H1 (cell line): ENCODE results near the gene SLC2A10. TPM values are rescaled to one million over a fixed set of nuclear protein-coding genes. Genes with fewer than 3 reads are reported as not detected.

Source experiments
- CTCF ChIA-PET: fragments of 300-600 bp; sonication (Branson Sonifier 250); formaldehyde crosslinking; loops from one replicate; lab custom pipeline; 2021; ENCODE audit not compliant: partially characterized antibody; lab: Charles Lee
- POLR2A ChIA-PET: fragments of 300-600 bp; sonication (Branson Sonifier 250); formaldehyde crosslinking; loops from one replicate; lab custom pipeline; 2021; ENCODE audit warnings: inconsistent platforms; ENCODE audit not compliant: partially characterized antibody; lab: Charles Lee
- DNase-seq, 2 experiments: peaks; one replicate each; pipeline versions ENCODE4 v3.0.0 to v3.0.0-alpha.2; 2010 to 2022; ENCODE audit warnings: low spot score in 2 of 2, low read depth in 1 of 2, mixed read lengths in 1 of 2
- FAIRE-seq: peaks from 2 replicates; lab custom pipeline; 2011; peaks lifted over from hg19 to GRCh38; lab: Jason Lieb, UNC
- H2AFZ ChIP-seq: 2 replicates; pipeline ENCODE4 v1.8.1; 2012; ENCODE audit warnings: low read length, inconsistent platforms
- H2AK5ac ChIP-seq: 2 replicates; pipeline ENCODE4 v1.6.1; 2013; ENCODE audit warnings: low read depth, low read length
- H2BK120ac ChIP-seq: replicated peaks from 2 replicates; pipeline ENCODE3; 2013; ENCODE audit warnings: low read depth, low read length, inconsistent platforms
- H2BK12ac ChIP-seq: 2 replicates; pipeline ENCODE4 v1.6.1; 2013; ENCODE audit warnings: low read depth, low read length
- H2BK15ac ChIP-seq: 2 replicates; pipeline ENCODE4 v1.6.1; 2013; ENCODE audit warnings: low read length
- H2BK20ac ChIP-seq: 2 replicates; pipeline ENCODE4 v1.6.1; 2013; ENCODE audit warnings: low read length
- H2BK5ac ChIP-seq: 2 replicates; pipeline ENCODE4 v1.6.1; 2013; ENCODE audit warnings: low read depth, low read length
- H3K14ac ChIP-seq: 2 replicates; pipeline ENCODE4 v1.6.1; 2013; ENCODE audit warnings: inconsistent platforms; ENCODE audit not compliant: insufficient read length
- H3K18ac ChIP-seq: 2 replicates; pipeline ENCODE4 v1.6.1; 2013; ENCODE audit warnings: low read length; ENCODE audit errors: extremely low read depth
- H3K23ac ChIP-seq: 2 replicates; pipeline ENCODE4 v1.6.1; 2013; ENCODE audit warnings: inconsistent platforms; ENCODE audit not compliant: insufficient read length
- H3K23me2 ChIP-seq: 2 replicates; pipeline ENCODE4 v1.6.1; 2013; ENCODE audit warnings: low read depth, low read length
- H3K27ac ChIP-seq: 2 replicates; pipeline ENCODE4 v1.6.1; 2011; ENCODE audit warnings: low read depth, low read length, inconsistent platforms
- H3K27me3 ChIP-seq, 4 experiments: replicated peaks in 1 of 4; 1 replicate in 1 of 4; 2 replicates in 3 of 4; pipeline versions ENCODE4 v1.6.1 to v1.8.1; 2011 to 2013; ENCODE audit warnings: low read length in 3 of 4, mild to moderate bottlenecking in 3 of 4, inconsistent platforms in 2 of 4, mixed read lengths in 2 of 4, moderate library complexity in 1 of 4; ENCODE audit not compliant: control insufficient read depth in 3 of 4, insufficient read depth in 3 of 4; ENCODE audit errors: extremely low read depth in 1 of 4
- H3K36me3 ChIP-seq, 4 experiments: 2 replicates each; pipeline versions ENCODE4 v1.6.1 to v1.8.1; 2011 to 2013; ENCODE audit warnings: mild to moderate bottlenecking in 4 of 4, low read length in 3 of 4, moderate library complexity in 2 of 4, control low read depth in 1 of 4, inconsistent platforms in 1 of 4; ENCODE audit not compliant: insufficient read depth in 4 of 4, control insufficient read depth in 2 of 4
- H3K4ac ChIP-seq: replicated peaks from 2 replicates; pipeline ENCODE3; 2013; ENCODE audit warnings: low read length, low read depth, mixed read lengths, inconsistent platforms; ENCODE audit not compliant: insufficient read length
- H3K4me1 ChIP-seq, 4 experiments: replicated peaks in 1 of 4; 1 replicate in 1 of 4; 2 replicates in 3 of 4; pipeline versions ENCODE4 v1.6.1 to v1.8.1; 2011 to 2013; ENCODE audit warnings: low read length in 3 of 4, inconsistent platforms in 2 of 4, mixed read lengths in 1 of 4; ENCODE audit not compliant: insufficient read depth in 4 of 4, control insufficient read depth in 3 of 4
- H3K4me2 ChIP-seq, 2 experiments: 2 replicates each; pipeline versions ENCODE4 v1.6.1 to v1.8.1; 2011 to 2013; ENCODE audit warnings: low read depth in 2 of 2, low read length in 2 of 2, control low read depth in 1 of 2, inconsistent platforms in 1 of 2, mild to moderate bottlenecking in 1 of 2; ENCODE audit not compliant: insufficient read depth in 1 of 2
- H3K4me3 ChIP-seq, 4 experiments: fragments of 200-600, 300-600 bp in 1 of 4; sonication (generic), shearing (Covaris generic), sonication (Bioruptor Twin) in 1 of 4; 2 replicates each; pipeline versions ENCODE4 v1.5.1 to v1.8.1; 2011 to 2016; ENCODE audit warnings: low read length in 4 of 4, low read depth in 3 of 4, control low read depth in 2 of 4, inconsistent platforms in 2 of 4, mild to moderate bottlenecking in 2 of 4, mixed read lengths in 1 of 4, moderate library complexity in 1 of 4; ENCODE audit not compliant: insufficient read depth in 2 of 4; ENCODE audit errors: extremely low read depth in 1 of 4
- H3K56ac ChIP-seq: replicated peaks from 2 replicates; pipeline ENCODE3; 2013; ENCODE audit warnings: low read depth, mild to moderate bottlenecking, mixed read lengths, low read length, inconsistent platforms; ENCODE audit not compliant: insufficient read length
- H3K79me1 ChIP-seq: 2 replicates; pipeline ENCODE4 v1.6.1; 2013; ENCODE audit warnings: low read depth, low read length, control low read depth
- H3K79me2 ChIP-seq, 2 experiments: 2 replicates each; pipeline versions ENCODE4 v1.6.1 to v1.8.1; 2012 to 2013; ENCODE audit warnings: low read length in 2 of 2, mild to moderate bottlenecking in 2 of 2, inconsistent platforms in 1 of 2; ENCODE audit not compliant: insufficient read depth in 2 of 2, control insufficient read depth in 1 of 2
- H3K9ac ChIP-seq, 4 experiments: replicated peaks in 1 of 4; 1 replicate in 1 of 4; 2 replicates in 3 of 4; pipeline versions ENCODE4 v1.6.1 to v1.8.1; 2011 to 2013; ENCODE audit warnings: low read depth in 3 of 4, low read length in 3 of 4, control low read depth in 2 of 4, mild to moderate bottlenecking in 2 of 4, moderate library complexity in 2 of 4, inconsistent platforms in 1 of 4; ENCODE audit errors: extremely low read depth in 1 of 4
- H3K9me3 ChIP-seq, 2 experiments: 2 replicates each; pipeline versions ENCODE4 v1.6.1 to v1.8.1; 2012 to 2013; ENCODE audit warnings: mild to moderate bottlenecking in 2 of 2, moderate library complexity in 2 of 2, control low read depth in 1 of 2, inconsistent platforms in 1 of 2, low read depth in 1 of 2, low read length in 1 of 2, mixed read lengths in 1 of 2; ENCODE audit not compliant: insufficient read depth in 2 of 2
- H4K20me1 ChIP-seq, 2 experiments: replicated peaks in 1 of 2; 2 replicates each; pipeline versions ENCODE3 to v1.8.1; 2011 to 2013; ENCODE audit warnings: inconsistent platforms in 2 of 2, low read length in 2 of 2, mild to moderate bottlenecking in 1 of 2; ENCODE audit not compliant: insufficient read depth in 2 of 2, control insufficient read depth in 1 of 2
- H4K5ac ChIP-seq: 2 replicates; pipeline ENCODE4 v1.6.1; 2013; ENCODE audit warnings: low read length, low read depth, mixed read lengths, inconsistent platforms; ENCODE audit not compliant: insufficient read length
- H4K8ac ChIP-seq: 2 replicates; pipeline ENCODE4 v1.8.0; 2013; ENCODE audit warnings: mild to moderate bottlenecking, moderate library complexity, low read length, inconsistent platforms; ENCODE audit not compliant: insufficient read depth; ENCODE audit errors: extremely low read depth
- H4K91ac ChIP-seq: replicated peaks from 2 replicates; pipeline ENCODE3; 2013; ENCODE audit warnings: low read length, mixed read lengths, inconsistent platforms; ENCODE audit not compliant: insufficient read length
- ATF2 ChIP-seq: IDR thresholded peaks from 2 replicates; pipeline ENCODE4 v1.6.1; 2012; ENCODE audit warnings: low read length, inconsistent platforms
- CHD2 ChIP-seq: IDR thresholded peaks from 2 replicates; pipeline ENCODE4 v1.6.1; 2012; ENCODE audit warnings: low read length, improper control_type of control experiment
- KDM1A ChIP-seq: fragments of 200-600, 300-600 bp; sonication (generic); IDR thresholded peaks from 2 replicates; pipeline ENCODE4 v1.7.1; 2016; ENCODE audit warnings: mild to moderate bottlenecking, low read length, borderline replicate concordance
- MAFK ChIP-seq: IDR thresholded peaks from 2 replicates; pipeline ENCODE4 v1.6.1; 2012; ENCODE audit warnings: low read depth, mild to moderate bottlenecking, improper control_type of control experiment, low read length
- POLR2A ChIP-seq, 2 experiments: IDR thresholded peaks; 1 replicate in 1 of 2; 2 replicates in 1 of 2; pipeline ENCODE4 v1.6.1; 2011; ENCODE audit warnings: low read depth in 2 of 2, low read length in 2 of 2, mild to moderate bottlenecking in 2 of 2; ENCODE audit errors: control extremely low read depth in 1 of 2
- RBBP5 ChIP-seq: IDR thresholded peaks from 2 replicates; pipeline ENCODE4 v1.7.1; 2012; ENCODE audit warnings: low read depth, mild to moderate bottlenecking, inconsistent platforms, low read length, moderate library complexity, borderline replicate concordance
- USF2 ChIP-seq: IDR thresholded peaks from 2 replicates; pipeline ENCODE4 v1.6.1; 2011; ENCODE audit warnings: low read length, improper control_type of control experiment
- WGBS, 2 experiments: shearing (Covaris generic) in 1 of 2; methylation state at CpG; one replicate each; pipeline versions ENCODE4 v1.1.6 to v1.1.7; 2013 to 2015; ENCODE audit warnings: low lambda C conversion rate in 2 of 2, mixed read lengths in 2 of 2, inconsistent platforms in 1 of 2, low coverage in 1 of 2, missing lambda C conversion rate in 1 of 2; ENCODE audit not compliant: insufficient replicate concordance in 2 of 2, insufficient coverage in 1 of 2, insufficient read length in 1 of 2; ENCODE audit errors: extremely low coverage in 1 of 2, missing lambda C conversion rate in 1 of 2; 5-methylcytosine and 5-hydroxymethylcytosine counted together
- polyA plus RNA-seq, 7 experiments: library from polyadenylated mRNA; depleted of rRNA in 3 of 7; stranded (reverse) in 5 of 7; unstranded in 2 of 7; fragments of >200 nt in 5 of 7; fragments of 200-250 nt in 2 of 7; gene quantifications; 1 replicate in 5 of 7; 2 replicates in 1 of 7; 4 replicates in 1 of 7; pipeline versions ENCODE4 v1.2.1 to v1.2.3, GENCODE V29; 2011 to 2013; ENCODE audit warnings: missing spikeins in 2 of 7, mixed read lengths in 2 of 7
- total RNA-seq: library from RNA; stranded (reverse); fragmentation: NEBNext Ultra II Directional; extraction: Animal tissue kit (Norgen Biotek cat#: 25700); gene quantifications from 2 replicates; pipeline ENCODE4 v1.2.1, GENCODE V29; 2021

Gene SLC2A10
- total and polyA plus RNA-seq, 2 of the 8 experiments (the other 6 are each of a cell fraction or from before 2014, with no cell fraction given): 9.0 to 9.7 TPM

- H2AK5ac ChIP-seq: no peak overlapping the region
- CTCF ChIA-PET: interaction anchor here (0.9 to 3.5 kb wide), 10 partner anchors 8 to 393 kb away, joined by 3 to 26 read pairs (median 4); no protein-coding TSS in a partner anchor
- H2BK120ac ChIP-seq: no peak overlapping the region
- no peak overlapping the region for H4K5ac ChIP-seq
- H3K4me1 ChIP-seq: no peaks in the 10 kb centered on the region
- no peak overlapping the region for H3K9ac ChIP-seq
- no peak overlapping the region for H3K4ac ChIP-seq
- H3K79me1 ChIP-seq: no peaks in the 10 kb centered on the region
- no peak overlapping the region for H2AFZ ChIP-seq
- FAIRE-seq: no peak
- H3K79me2 ChIP-seq: no peaks in the 10 kb centered on the region
- H3K27ac ChIP-seq: no peak overlapping the region
- no peak for TF ChIP-seq CHD2
- no peak for TF ChIP-seq MAFK
- TF ChIP-seq RBBP5: no peak
- TF ChIP-seq POLR2A (IDR thresholded peaks at IDR 0.05; ENCODE audit: control extremely low read depth in 1 of 2, low read depth in 2 of 2, low read length in 2 of 2): no peak
- TF ChIP-seq USF2: no peak
- no peak for TF ChIP-seq ATF2
- TF ChIP-seq KDM1A: no peak
- TF ChIP-seq, all 59 proteins: peak for 0
- H3K23me2 ChIP-seq: no peaks in the 10 kb centered on the region
- no peak overlapping the region for H3K18ac ChIP-seq
- no peak overlapping the region for H4K91ac ChIP-seq
- no peak overlapping the region for H3K4me2 ChIP-seq
- no peak overlapping the region for H4K8ac ChIP-seq
- H3K27me3 ChIP-seq: no peaks in the 10 kb centered on the region
- H3K36me3 ChIP-seq: no peaks in the 10 kb centered on the region
- H2BK12ac ChIP-seq: no peak overlapping the region
- no peak overlapping the region for H2BK20ac ChIP-seq
- WGBS, 2 experiments: 92% methylated on average over 3 of the region's 3 CpGs; no CpG with 5 or more reads in 1 of the 2 experiments
- DNase-seq: no peak
- no peak overlapping the region for H3K14ac ChIP-seq
- H4K20me1 ChIP-seq: no peaks in the 10 kb centered on the region
- no peak overlapping the region for H3K4me3 ChIP-seq
- no peak overlapping the region for H3K56ac ChIP-seq
- POLR2A ChIA-PET: no interaction called here
- H3K9me3 ChIP-seq: no peaks in the 10 kb centered on the region
- no peak overlapping the region for H3K23ac ChIP-seq
- no peak overlapping the region for H2BK5ac ChIP-seq
- H2BK15ac ChIP-seq: no peak overlapping the region
These were observed 47.0 kb downstream of the SLC2A10 start for GRCh38 chr20:46756419-46756818.
